GM04504 (cell line): ENCODE data around the gene GYS2.
"Not testable (repeated sequence)": the region's sequence is repeated elsewhere in the genome, so short reads cannot be mapped to it uniquely, and the experiment has no call there.

Experiments used
- DNase-seq: peaks from one replicate; pipeline ENCODE4 v3.0.0-alpha.2; 2012; ENCODE audit warnings: low read depth

Gene GYS2

DNA sequence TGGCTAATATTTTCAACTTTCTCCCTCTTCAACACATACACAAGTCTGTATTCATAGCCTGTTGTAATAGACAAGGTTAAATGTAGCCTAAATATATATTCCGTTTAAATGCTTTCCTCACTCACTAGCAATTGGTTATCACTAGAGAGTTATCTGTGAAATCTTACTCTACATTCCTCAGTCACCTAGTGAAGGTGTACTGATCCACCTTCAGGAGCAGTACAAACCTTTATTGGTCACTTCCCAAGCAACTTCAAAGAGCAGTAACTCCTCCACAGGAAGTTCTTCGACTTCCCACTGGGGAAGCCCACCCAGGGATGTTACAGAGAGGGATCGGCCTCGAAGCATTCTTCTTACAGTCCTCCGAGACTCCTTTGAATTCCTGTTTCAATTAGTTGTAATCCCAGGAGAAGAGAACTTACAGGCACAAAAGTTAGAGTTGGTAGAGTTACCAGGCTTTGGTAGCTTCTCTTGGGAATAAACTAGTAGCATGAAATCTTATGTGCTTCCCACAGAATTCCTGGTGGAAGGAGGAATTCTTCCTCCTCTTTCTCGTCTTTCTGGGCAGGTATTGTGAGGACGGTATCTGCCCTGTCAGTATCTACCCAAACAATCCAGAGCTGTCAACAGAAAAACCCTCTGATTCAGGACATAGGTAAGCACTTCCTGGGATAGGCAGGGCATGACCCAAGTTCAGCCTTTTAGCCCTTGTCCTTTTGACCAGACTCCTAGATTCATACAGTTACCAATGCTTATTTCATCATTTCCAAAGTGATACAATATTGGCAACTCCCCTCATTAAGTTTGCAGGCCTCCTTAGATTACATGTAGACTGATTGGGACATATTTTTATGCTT, at the start of gene GYS2:
GYS2 (minus strand) TSS at position 603 of the 857 bp plus-strand sequence; CDS start at position 348, 255 bp downstream.
- no peak for DNase-seq

DNA sequence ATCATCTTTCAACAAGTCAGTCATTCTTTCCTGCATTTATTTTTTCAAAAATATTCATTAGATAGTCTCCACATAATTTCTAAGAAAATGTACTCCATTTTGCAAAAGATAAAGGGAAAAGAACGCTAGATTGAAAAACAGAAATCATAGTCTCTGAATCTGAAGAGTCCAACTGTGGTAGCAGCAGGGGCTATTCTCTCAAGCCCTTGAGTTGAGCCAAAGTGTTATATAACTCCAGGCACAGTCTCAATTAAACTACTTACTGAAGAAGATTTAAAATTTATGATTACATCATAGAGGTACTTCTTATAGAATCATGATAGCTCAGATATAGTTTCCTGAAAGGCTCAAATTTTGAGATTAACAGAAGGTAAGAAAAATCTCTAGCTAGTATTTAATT, 47.2 kb upstream of the GYS2 start:
- DNase-seq, result no peak

DNA sequence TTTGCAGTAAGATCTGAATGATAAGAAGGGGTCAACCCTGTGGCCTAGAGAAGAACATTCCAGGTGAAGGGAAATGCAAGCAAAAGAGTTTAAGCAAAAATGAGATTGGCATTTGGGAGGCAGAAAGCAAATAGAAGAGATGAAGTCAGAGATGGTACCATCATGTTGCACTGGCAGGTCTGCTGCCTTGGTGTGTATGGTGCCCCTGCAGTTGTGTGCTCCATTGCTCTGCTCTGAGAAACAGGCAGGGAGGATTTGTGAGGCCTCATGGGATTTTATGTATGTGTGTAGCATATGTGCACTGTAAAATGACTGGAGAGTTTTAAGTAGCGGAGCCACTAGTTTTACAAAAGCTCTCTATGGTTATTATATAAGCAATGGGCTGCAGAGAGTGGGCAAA, 46.4 kb upstream of the GYS2 start:
- no peak for DNase-seq

DNA sequence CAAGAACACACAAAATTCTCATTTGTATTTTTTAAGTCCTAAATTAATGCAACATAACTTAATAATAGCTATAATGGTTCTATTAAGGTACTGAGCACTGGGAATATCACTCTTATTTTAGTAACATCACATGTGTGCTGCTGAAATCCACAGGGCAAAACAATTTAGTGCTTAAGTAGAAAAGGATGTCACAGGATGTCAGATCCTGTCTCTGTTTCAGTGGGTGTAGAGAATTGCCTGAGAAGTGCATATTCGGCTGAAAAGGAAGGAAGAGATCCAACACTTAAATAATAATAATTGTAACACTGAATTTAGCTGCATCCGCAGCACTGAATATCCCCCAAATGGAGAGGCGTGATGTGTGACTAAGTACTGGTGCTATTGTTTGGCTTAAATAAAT, 44.4 kb upstream of the GYS2 start:
- DNase-seq, result no peak

DNA sequence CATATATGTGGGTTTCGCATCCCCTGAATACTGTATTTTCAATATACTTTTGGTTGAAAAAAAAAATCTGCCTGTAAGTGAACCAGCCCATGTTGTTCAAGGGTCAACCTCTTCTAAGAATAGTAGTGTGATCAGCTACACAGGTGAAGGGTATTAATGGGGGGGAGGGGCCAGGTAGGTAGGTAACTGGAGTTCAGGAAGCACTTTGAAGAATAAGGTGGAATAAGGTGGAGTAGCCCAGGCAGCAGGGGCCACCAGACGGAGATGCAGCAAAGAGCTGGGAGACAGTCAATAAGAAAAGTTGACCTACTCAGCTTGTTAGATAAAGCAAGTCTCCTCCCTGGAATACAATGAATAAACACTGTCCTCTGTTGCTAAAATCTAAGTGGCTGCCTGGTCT, 43.7 kb upstream of the GYS2 start:
- no peak for DNase-seq

DNA sequence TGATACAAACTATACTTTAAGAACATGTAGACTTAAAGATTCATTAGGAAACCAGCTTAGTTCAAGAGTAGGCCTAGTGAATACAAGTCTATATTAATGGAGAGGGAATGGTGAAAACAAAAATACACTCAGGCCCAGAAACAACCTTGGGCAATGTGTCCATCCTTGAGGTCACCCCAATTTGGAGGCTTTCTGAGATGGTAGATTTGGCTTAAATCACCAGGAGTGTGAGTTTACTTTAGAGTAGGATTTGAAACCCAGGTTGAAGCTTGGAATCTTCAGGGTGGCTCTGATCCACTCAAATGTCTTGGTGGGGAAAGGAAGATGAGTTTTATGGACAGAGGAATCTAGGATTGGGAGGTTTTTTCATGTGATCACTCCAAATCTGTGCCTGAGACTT, 42.5 kb upstream of the GYS2 start:
- no peak for DNase-seq

DNA sequence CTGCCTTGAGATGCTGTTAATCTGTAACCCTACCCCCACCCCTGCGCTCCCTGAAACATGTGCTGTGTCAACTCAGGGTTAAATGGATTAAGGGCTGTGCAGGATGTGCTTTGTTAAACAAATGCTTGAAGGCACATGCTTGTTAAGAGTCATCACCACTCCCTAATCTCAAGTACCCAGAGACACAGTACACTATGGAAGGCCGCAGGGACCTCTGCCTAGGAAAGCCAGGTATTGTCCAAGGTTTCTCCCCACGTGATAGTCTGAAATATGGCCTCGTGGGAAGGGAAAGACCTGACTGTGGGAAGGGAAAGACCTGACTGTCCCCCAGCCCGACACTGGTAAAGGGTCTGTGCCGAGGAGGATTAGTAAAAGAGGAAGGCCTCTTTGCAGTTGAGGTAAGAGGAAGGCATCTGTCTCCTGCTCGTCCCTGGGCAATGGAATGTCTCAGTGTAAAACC, 40.4 kb upstream of the GYS2 start:
- DNase-seq, result not testable (repeated sequence)

DNA sequence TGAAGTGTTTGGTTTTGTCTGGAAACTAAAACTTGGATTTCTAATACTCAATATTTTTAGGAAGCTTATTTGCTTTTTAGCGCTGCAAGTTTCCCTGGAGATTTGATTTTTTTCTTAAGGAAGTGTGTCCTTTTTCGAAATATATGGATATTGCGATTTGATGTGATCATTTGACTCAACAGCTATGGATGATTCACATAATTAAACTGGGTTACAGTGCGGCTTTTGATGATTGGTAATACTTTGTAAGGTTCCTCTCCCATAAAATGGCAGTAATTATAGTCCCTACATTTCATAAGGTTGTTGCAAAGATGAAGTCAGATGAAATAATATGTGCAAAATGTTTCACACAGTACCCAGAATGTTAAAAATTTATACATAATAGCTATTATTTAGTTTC, 39.9 kb upstream of the GYS2 start:
- DNase-seq, result no peak

DNA sequence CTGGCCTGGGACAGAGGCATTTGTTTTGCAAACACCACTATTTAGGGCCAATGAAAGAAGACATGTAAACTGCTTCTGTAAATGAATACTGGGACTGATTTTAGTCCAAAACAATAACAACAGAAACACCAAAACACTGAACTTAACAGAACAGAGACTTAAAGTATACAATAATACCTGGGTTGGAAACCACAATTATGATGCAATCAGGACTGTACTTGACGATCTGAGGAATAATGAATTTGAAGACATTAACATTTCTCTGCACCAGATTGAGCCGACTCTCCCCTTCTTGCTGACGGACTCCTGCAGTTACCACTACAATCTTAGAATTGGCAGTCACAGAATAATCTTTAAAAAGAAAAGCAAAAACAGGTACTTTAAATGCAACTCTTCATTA, 39.1 kb upstream of the GYS2 start:
- DNase-seq, result no peak

DNA sequence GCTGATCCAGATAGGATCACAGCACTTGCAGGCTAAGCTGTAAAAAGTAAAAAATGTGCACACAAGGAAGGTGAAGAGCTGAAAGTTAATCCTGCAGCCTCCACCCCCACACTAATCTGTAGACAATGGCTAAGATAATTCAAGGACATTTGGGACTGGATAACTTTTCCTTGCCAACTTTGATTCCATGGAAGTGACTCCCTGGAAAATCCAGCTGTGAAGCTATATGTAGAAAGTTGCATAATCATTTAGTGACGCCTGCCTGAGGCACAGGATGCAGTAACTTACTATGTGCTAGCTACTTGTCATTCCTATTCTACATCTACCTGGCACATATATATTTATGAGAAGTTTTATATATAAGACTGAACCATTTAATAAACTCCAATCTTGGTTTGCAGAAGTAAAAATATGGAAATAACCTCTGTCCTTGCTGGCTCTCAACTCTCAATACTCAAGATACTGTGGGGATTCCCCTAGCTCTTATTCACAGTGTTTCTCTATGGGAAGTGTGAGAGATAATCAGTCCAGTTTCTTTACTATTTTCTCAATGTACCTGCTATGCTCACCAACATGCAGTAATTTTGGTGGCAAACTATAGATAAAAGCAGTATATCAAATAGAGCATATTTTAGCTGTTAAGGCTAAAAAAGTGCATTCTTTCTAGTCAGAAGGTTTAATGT, 38.2 kb upstream of the GYS2 start:
- DNase-seq, result no peak

DNA sequence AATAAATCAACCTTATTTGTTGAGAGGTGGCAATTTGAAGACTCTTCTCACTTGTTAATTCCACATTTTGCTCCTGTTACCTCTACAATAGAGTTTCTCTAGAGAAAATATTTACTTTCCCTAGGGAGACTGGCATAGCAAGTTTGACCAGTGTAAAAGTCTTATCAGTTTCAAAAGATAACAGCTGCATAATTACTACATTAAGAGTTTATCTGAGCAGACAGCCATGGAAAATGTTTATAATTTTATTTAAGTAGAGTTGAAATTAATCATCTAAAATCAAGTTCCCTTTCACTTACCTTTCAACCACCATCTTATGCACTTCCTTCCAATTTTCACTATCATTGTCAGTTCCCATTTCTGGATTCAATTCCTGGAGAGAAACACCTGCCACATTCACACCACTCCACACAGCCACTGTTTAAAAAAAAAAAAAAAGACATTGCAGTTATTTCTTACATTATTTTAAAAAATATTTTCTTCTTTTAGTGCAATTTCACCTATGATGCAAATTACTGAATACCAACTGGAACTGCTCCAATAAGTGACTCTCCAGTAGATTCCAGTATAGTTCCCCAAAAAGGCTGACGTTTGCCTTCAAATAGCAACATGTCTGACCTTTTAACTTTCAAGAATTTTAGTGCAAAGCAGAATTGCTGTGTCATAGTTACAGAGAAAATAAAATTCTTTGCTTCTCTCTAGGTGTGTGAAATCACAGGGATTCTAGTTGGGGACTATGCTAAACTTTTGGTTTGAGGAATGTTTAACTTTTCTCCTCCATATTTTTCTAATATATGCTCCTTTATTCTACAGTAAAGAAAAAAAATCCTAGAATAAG, 33.6 kb upstream of the GYS2 start:
- no peak for DNase-seq

DNA sequence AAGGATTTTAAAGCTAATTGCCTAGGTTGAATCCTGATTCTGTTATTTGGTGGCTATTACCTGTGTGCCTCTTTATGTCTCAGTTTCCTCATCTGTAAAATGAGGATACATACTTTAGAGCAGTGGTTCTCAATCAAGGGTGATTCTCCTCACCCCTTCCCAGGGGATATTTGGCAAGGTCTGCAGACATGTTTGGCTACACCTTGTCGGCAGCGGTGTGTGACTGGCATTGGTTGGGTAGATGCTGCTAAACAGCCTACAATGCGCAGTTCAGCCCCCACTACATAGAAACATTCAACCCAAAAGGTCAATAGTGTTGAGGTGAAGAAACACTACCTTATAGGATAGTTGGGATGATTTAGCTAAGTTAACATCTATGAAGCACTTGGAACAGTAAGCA, 29.6 kb upstream of the GYS2 start:
- DNase-seq, result no peak

DNA sequence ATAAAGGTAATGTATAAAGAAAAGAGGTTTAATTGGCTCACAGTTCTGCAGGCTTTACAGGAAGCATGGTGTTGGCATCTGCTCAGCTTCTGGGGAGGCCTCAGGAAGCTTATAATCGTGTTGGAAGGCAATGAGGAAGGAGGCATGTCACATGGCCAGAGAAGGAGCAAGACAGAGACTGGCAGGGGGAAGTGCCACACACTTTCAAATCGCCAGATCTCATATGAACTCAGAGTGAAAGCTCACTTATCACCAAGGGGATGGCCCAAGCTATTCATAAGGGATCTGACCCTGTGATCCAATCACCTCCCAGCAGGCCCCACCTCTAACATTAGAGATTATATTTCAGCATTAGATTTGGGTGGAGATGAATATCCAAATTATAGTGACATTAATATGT, 26.7 kb upstream of the GYS2 start:
- no peak for DNase-seq

DNA sequence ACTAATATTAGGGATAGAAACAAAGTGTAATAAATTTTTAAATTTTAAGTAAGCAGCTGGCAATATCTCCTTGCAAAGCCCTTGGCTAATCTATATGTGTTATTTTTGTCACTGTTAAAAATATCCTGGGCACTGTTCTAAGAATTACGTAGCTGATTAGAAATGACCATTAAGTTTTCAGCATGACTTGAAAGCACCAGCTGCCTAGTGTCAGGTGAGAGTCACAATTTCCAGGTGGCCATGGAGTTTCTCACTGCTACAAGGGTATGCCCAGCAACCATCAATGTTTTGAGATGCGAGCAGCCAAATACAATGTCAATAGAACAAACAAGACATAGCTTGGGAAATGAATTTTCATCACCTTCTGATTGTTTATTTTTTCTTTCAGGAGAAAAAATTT, 23.3 kb upstream of the GYS2 start:
- DNase-seq, result no peak

DNA sequence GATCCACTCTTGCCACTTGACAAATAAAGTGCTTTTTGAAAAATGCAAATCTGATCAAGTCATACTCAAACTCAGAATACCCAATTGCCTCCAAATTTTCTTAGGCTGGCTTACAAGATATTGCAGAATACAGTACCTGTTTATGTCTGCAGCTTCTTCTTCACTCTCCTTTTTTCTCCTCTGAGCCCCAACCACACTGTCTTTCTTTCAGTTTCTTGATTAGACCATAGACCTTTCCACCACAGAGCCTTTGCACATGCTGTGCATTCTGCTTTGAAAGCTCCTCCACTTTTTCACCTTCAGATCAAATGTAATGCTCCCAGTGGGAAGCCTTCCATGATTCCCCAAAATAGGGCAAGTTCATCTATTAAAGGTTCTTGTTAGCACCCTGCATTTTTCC, 13.9 kb upstream of the GYS2 start:
- DNase-seq, result no peak

DNA sequence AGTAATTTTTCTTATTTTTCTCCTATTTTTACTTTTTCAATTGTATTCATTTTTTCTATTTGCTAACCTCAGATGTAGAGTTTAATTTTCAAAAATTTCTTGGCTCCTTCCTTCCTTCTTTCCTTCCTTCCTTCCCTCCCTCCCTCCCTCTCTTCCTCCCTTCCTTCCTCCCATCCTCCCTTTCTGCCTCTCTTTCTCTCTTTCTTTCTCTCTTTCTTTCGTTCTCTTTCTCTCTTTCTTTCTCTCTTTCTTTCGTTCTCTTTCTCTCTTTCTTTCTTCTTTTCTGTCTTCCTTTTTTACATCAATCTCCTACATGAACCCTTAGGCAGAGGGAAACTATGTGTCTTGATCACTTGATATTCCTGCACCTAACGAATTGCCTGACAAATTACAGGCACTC, 12.4 kb upstream of the GYS2 start:
- DNase-seq, result no peak

DNA sequence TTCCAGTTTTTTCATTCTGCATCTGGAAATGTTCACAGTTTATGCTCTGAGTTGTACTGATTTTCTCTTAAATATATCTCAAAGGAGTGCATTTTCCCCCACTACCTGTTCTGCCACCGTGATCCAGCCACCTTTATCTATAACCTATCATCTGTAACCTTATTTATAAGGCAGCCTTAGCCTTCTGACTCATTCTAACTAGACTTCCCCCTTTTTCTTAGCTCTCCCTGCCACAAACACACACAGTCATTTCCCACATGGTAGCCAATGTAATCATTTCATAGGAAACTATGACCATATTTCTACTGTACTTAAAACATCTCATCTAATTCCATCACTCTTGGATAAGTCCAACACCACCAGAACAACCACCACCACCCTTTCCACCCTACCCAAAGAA, 10.8 kb upstream of the GYS2 start:
- DNase-seq, result no peak

DNA sequence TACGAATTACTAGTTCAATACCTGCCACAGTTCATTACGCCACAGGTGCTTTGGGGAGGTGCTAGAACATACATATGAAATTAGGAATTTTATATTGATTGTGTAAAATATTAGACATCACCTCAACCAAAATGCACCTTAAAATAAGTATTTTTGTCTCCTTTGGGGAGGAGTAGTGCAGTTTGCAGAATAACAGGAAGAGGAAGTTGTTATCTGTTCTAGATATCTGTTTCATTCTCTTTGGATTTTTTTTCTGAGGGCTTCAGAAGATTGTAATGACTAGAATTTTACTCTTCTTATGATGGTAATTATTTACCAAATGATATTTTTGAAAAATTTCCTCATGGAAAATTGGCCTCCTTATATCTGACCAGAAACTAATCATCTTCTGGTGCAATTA, 9.9 kb upstream of the GYS2 start:
- DNase-seq, result no peak

DNA sequence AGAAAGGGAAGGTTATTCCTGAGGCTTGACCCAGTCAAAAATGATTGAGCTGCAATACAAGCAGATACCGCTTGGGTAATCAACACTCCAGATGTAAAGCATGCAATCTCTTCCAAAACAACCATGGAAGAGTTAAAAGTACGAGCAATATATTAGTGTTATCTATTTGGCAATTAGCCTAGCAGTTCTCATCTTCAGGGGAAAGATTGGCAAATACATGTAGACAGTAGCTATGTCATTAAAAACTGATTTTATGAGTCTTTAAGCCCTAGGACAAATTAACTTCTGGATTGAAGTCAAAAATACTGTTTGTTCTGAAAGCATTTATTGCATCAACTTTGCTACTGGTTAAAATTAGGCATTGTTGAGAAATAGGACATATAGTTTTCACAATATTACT, 9.3 kb upstream of the GYS2 start:
- no peak for DNase-seq

DNA sequence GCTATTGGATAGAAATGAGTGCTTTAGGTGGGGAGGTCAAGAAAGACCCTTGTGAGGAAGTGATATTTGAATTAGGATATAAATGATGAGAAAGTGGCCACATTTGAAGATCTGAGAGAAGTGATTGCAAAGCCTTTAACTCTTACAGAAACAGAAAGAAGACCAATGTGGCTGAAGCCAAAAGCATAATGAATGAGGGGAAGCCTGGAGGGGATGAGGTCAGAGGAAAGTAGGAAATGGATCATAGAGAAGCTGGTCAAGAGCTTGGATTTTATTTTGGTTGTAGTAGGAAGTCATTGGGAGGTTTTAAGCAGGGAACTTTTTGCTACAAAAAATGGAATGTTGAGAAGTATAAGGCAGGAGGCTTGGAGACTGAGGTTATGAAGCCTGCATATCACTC, 3.5 kb upstream of the GYS2 start:
- no peak for DNase-seq

DNA sequence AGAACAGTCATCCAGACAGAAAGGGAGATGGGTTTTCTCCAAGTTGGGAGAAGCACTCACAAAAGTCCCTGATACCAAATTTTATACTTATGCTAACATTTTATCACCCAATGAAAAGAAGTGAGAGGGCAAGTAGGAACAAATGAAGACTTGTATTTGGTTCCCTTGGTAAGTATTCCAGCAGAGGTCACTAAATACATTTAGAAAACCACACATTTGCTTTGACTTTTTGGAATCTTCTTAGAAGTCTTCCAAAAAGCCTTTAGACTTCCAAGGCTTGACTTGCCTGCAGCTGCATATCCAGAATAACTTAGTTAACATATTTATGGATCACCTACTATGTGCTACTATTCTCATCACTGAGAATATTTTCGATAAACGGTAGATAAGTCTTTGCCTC, 3.1 kb upstream of the GYS2 start:
- DNase-seq, result no peak

DNA sequence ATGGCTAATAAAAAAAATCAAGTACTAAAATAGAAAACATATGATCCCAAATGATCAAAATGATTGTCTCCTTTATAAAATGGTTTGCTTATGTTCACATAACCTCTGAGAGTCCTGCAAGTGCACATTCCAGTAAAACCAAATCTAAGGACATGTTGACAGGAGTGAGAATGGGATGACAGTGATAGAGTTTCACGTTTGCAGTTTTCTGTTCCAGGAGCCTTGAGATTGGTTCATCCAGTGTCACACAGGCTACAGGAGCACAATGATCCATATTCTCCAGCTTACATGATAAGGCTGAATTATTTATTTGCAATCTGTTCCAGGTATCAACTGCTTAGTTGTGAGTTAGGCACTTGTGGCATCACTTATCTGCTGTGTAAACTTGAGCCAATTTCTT, 1.5 kb upstream of the GYS2 start:
- DNase-seq, result no peak

DNA sequence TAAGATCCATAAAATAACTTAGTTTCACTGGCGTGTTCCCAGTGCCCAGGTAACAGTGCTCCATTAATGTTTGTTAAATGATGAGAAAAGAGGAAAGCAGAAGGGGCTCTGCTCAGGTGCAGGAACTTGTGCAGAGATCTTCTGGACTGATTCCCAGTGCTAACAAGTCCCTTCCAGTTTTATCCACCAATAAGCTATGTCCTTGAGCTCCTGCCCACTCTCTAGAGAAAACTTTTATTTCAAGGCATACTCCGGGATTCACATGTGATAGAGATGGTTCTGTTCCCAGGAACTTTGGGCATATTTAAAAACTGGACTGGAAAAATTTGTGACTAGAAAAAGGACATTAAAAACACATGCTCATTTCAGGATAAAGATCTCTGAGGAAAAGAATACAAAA, 1.9 kb downstream of the GYS2 start:
- DNase-seq, result no peak
